Activated CD4-positive, CD25-positive, alpha-beta regulatory T cell treated with anti-CD3 and anti-CD28 coated beads, Interleukin-2, amount 50 U/mL, for 16 hours (primary cell): ENCODE data around the gene PDE4B.

Source experiments
- DNase-seq: peaks from one replicate; pipeline ENCODE4 v3.0.0-alpha.2; 2020; ENCODE audit warnings: low read depth, low spot score

Gene PDE4B

GRCh38 chr1:65792669-65793358 lies at the start of gene PDE4B:
Gene PDE4B, plus strand, starts transcription at chr1:65792895.
- DNase-seq = no peak

- no peak for DNase-seq
These were observed 48.0 kb upstream of the PDE4B start for GRCh38 chr1:65744731-65745130.

DNA sequence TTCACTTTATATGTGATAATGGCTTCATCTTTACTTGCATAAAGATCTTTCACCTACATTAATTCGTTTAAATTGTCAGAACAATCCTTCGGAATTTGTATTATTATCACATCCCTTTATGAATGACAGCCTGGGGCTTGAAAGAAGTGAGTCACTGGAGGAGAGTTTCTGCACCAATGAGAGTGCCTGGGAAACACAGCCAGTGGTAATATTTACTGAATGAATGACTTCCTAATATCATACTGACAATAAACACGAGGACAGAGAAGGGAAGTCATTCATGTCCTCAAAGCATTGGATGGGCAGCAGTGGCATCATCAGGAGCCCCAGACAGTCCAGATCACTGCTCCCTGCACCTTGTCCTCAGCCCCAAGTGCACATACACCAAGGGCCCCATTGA lies 40.7 kb upstream of the PDE4B start:
- no peak for DNase-seq

GRCh38 chr1:65756616-65757015 lies 36.1 kb upstream of the PDE4B start:
- no peak for DNase-seq

DNA sequence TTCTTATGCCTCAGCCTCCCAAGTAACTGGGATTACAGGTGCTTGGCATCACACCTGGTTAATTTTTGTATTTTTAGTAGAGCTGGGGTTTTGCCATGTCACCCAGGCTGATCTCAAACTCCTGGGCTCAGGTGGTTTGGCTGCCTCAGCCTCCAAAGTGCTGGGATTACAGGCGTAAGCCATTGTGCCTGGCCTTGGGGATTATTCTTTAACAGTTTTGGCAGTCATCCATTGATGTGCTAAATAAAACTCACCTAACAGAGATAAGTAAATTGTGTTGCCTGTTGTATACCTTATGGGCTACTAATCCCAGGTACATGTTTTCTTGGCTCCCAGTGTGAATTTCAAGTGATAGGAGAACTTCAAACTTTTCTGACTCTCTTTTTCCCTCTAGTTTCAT lies 35.2 kb upstream of the PDE4B start:
- no peak for DNase-seq

- DNase-seq = no peak
These were observed 34.6 kb upstream of the PDE4B start for GRCh38 chr1:65758128-65758527.

- no peak for DNase-seq
These were observed 33.2 kb upstream of the PDE4B start for GRCh38 chr1:65759516-65759915.

DNA sequence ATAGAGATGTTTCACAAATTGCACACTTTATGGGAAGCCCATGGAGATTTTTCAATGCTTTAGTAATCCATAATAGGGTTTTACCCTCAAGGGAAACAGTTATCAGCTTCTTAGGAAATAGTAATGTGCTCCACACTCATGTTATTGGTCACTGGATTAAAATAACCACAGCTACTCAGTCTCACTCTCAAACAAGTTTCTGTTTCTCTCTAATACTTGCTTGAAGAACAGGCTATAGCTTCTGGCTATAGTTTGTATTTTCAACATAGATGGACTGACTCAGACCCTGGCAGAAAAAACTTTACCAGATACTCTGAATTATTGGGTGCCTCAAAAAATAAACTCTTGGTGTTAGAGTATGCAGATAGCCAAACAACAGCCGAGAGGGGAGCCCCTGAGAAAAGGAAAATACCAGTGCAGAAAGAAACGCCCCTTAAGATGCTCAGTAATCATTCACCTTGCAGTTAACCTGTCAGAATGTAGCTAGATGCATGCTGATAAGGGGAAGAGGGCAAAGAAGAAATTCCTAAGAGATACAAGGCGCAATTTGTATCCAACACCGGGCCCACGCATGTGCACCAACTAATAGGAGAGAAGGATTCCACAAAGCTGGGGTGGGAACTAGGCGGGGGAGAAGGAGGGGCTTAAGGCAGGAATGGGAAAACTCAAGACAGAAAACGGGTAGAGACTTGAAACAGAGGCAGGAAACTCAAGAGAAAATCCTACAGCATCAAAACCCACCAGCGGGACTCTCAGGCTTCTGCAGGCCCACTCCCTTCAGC lies 30.4 kb upstream of the PDE4B start:
- no peak for DNase-seq

GRCh38 chr1:65764052-65764451 lies 28.6 kb upstream of the PDE4B start:
- no peak for DNase-seq

DNA sequence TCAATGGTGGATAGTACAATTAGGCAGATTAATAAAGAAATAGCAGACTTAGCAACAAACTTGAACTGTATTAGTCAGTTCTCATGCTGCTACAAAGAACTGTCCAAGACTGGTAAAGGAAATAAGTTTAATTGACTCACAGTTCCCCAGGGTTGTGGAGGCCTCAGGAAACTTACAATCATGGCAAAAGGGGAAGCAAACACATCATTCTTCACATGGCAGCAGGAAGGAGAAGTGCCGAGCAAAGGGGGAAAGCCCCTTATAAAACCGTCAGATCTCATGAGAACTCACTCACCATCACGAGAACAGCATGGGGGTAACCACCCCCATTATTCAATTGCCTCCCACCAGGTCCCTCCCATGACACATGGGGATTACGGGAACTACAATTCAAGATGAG lies 27.1 kb upstream of the PDE4B start:
- no peak for DNase-seq

- DNase-seq = no peak
These were observed 23.1 kb upstream of the PDE4B start for GRCh38 chr1:65769636-65770035.

DNA sequence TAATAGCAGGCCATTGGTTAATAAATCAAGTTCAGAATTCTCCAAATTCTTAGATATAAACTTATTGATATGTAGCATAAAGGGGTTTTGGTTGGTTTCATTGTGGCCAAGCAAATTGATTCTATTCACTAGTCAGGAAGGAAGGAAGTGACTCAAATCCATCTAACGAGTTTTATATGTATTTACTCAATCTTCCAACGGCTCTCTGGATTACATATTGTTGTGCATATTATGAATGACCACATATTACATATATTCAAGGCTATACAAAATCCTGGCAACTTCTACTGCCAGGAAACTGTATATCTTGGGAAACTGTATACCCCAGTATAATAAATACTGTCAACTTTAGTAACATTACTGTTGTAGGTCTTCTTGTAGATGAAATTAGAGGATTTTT lies 20.1 kb upstream of the PDE4B start:
- DNase-seq = no peak

GRCh38 chr1:65773391-65774123 lies 19.1 kb upstream of the PDE4B start:
- no peak for DNase-seq

- DNase-seq = no peak
These were observed 3.9 kb upstream of the PDE4B start for GRCh38 chr1:65788762-65789161.

GRCh38 chr1:65791396-65791795 lies 1.3 kb upstream of the PDE4B start:
- DNase-seq = no peak

DNA sequence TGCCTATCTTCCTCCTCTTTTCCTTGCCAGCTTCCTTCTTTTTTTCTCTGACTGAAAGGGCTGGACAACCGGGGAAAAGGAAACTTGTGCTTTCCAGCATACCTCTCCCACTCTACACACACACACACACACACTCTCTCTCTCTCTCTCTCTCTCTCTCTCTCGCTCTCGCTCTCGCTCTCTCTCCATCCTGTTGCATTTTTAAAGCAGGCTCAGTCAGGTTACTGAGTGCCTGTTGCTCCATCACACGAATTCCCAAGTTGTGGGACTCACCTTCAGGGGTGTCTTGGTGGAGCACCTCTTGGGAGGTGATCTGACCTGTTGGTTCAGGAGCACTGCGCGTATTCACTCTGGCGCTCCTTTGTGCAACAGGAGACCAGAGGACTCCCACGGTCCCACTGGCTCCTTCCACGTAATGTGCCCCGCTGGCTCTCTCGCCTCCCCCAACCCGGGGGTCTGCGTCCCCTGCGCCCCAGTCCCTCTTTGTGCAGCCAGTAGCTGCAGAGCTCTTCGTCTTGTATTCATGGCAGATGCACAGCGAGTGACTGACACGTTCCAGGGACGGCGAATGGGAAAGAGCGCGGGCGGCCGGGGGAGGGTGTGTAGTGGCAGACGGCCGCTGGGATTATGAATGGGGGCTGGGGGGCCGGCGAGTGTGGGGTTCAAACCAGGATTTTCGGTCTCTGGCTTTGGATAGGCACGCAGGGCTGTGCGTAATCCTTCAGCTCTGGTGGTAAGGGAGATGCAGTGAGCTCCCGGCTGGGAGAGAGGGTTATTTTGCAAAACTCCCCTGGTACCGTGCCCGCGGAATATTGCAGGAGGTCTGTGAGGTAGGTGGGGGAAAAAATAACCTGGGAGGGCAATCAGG lies 660 bp upstream of the PDE4B start:
- DNase-seq = no peak

DNA sequence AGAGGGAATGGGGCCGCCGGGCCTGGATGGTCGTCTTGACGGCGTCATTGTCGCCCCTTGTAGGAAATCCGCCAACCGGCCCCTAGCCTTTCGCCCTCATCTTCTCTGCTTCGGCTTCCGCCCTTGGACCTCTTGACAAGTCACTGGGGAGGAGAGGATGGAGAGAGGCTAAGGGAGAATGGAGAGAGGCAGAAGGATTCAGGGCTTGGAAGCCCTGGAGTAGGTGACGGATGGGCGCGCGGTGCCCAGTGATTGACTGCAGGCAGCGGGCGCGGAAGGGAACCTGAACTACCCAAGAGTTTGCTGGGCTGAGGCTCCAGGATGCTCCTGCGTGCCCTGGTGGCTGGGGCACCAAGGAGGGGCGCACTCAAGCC lies 651 bp downstream of the PDE4B start:
- DNase-seq = no peak

DNA sequence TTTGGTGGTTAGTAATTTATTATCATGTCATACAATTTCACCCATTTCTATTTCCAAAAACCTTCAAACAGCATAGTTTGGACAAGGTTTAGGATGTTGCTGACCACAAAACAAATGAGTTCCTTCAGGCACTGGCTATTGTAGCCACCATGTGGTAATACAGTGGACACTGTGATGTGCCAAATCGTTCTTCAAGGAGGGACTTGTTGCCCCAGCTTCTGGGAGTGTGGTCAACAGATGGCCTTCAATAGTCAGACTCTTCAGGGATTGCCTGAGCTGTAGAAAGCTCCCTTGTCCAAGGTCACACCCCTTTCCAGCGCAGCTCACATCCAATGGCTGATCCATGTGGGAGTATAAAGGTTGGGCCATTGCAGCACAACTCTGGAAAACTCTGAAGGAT lies 2.6 kb downstream of the PDE4B start:
- no peak for DNase-seq

- no peak for DNase-seq
These were observed 6.9 kb downstream of the PDE4B start for GRCh38 chr1:65799601-65800000.

DNA sequence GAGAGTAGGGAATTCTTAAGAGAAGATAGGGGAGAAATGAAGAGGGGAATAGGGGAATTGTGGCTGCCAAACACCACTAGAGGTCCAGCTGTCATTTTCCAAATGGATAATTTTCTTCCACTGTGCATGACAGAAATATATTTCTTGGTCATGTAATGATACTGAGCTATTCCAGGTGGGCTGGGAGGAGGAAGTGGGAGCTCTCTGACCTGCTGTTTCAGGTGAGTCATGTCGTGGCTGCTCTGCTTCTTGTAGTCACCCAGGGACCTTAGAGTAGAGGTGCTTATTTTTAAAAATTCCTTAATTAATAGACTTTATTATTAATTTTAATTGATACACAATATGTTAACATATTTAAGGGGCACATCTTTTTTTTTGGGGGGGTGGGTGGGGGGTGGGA lies 11.9 kb downstream of the PDE4B start:
- DNase-seq = no peak

DNA sequence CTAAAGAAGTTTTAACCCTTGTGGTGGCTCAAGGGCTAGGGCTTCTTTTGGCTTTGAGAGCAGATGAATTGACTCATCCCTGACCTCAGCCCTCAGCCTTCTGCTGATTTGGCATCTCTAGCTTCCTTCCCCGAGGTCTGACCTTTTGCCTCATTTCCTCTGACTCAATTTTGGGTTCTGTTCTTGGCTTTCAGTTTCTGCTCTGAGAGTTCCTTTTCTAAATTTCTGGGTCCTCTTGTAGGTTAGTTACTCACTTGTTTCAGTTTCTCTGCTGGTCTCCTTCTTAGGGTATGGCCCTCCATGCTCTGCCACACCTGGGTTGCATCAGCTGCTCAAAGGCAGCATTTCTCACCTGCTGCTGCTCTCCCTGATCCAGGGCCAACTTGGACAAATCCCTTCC lies 19.4 kb downstream of the PDE4B start:
- DNase-seq = no peak

GRCh38 chr1:65813956-65814355 lies 21.3 kb downstream of the PDE4B start:
- no peak for DNase-seq
